Measurements from ENCODE around the gene SLC44A5.
"Not testable (repeated sequence)": the region's sequence is repeated elsewhere in the genome, so short reads cannot be mapped to it uniquely, and the experiment has no call there.

Gene SLC44A5

DNA sequence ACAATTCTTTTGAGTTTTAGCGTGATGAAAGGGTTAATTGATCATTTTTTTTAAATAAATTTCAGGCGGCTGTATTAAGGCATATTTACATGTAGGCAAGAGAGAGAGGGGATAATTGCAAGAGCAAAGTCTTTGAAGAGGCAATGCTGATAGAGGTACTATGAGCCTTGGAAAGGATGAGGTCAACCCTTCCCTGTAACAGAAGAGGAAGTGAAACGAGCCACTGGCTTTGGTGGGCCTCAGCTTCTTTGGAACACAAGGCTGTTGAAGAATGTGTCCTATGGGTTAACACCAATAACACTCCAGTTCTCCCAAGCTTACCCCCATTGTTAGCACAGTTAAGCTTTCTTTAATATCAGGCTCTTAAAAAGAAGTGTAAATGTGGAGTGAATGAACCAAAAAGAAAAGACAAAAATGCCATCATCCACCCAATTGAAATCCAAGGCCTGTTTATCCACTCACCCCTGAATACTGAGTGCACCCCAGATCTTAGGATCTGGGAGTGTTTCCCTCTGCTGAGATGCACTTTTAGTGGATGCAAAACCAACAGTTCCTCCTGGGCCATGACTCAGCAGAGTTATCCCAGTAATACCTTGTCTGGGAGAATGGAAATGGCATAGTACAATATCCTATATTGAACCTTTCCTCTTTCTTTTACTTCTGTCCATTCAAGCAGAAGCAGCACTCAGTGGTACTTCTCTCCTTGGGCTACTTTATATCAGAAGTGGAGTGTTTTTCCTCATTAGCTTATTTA lies 216.4 kb downstream of the SLC44A5 start:
- H3K4me1 ChIP-seq (ENCODE audit: control insufficient read depth, insufficient read depth, low read length), result no peaks in the 10 kb centered on the region
- no peak overlapping the region for H3K4me3 ChIP-seq (ENCODE audit: low read depth, low read length)
- H3K9me3 ChIP-seq (ENCODE audit: control insufficient read depth, insufficient read depth, low read length), result peaks cover 6% of the 10 kb centered on the region
- no peaks in the 10 kb centered on the region for H3K36me3 ChIP-seq (ENCODE audit: control insufficient read depth, insufficient read depth, low read length)
- no peaks in the 10 kb centered on the region for H3K27me3 ChIP-seq (ENCODE audit: control insufficient read depth, insufficient read depth, low read length)
- H3K9ac ChIP-seq (ENCODE audit: low read depth, low read length), result no peak overlapping the region

DNA sequence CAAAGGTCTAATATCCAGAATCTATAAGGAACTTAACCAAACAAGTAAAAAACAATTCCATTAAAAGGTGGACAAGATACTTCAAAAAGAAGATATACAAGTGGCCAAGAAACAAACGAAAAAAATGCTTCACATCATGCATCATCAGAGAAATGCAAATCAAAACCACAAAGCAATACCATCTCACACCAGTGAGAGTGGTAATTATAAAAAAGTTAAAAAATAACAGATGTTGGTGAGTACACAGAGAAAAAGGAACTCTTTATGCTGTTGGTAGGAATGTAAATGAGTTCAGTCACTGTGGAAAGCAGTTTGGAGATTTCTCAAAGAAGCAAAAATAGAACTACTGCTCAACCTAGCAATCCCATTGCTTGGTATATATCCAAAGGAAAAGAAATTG lies 218.6 kb downstream of the SLC44A5 start:
- no peaks in the 10 kb centered on the region for H3K36me3 ChIP-seq (ENCODE audit: control insufficient read depth, insufficient read depth, low read length)
- H3K27me3 ChIP-seq (ENCODE audit: control insufficient read depth, insufficient read depth, low read length), result no peaks in the 10 kb centered on the region
- H3K4me3 ChIP-seq (ENCODE audit: low read depth, low read length), result no peak overlapping the region
- no peaks in the 10 kb centered on the region for H3K4me1 ChIP-seq (ENCODE audit: control insufficient read depth, insufficient read depth, low read length)
- H3K9ac ChIP-seq (ENCODE audit: low read depth, low read length), result no peak overlapping the region
- peaks cover 6% of the 10 kb centered on the region for H3K9me3 ChIP-seq (ENCODE audit: control insufficient read depth, insufficient read depth, low read length)

- not testable (repeated sequence) for H3K27me3 ChIP-seq (ENCODE audit: control insufficient read depth, insufficient read depth, low read length); H3K36me3 ChIP-seq (ENCODE audit: control insufficient read depth, insufficient read depth, low read length); H3K4me1 ChIP-seq (ENCODE audit: control insufficient read depth, insufficient read depth, low read length); H3K9me3 ChIP-seq (ENCODE audit: control insufficient read depth, insufficient read depth, low read length)
- Histone ChIP-seq H3K4me3 (ENCODE audit: low read depth, low read length) (peak overlapping the region; percentile 68), H3K9ac (ENCODE audit: low read depth, low read length) (peak overlapping the region; percentile 50)
Measured at GRCh38 chr1:75375476-75376447, 235.2 kb downstream of the SLC44A5 start.

DNA sequence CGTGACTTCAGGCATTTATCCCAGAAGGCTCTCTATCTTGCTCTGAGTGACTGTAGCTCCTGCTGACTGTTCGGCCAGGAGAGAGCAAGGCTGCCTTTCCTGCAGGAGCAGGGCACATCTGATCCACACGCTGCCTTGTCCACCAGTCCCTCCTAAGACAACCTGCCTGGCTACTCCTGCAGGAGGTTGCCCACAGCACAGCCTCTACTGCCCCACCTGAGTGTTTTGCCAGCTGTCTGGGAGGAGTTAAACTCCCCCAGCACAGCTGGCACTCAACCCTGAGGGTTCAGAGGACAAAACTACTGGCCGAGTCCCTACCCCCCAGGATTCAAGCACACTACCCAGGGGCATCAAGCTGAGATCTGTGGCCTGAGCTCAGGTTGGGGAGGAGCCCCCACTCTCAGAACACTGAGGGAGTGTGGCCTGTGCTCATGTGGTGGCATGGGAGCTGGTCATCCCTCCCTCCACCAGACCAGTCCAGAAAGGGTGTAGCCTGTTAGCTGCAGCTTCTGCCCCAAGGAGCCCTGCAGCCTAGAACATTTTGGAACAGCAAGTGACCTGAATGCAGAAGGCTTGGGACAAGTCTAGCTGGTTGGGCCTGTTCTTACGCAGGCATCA lies 237.3 kb downstream of the SLC44A5 start:
- Histone ChIP-seq H3K27me3 (ENCODE audit: control insufficient read depth, insufficient read depth, low read length) (peaks cover 4% of the 10 kb centered on the region), H3K4me1 (ENCODE audit: control insufficient read depth, insufficient read depth, low read length) (peaks cover 3% of the 10 kb centered on the region), H3K9me3 (ENCODE audit: control insufficient read depth, insufficient read depth, low read length) (no peaks in the 10 kb centered on the region), H3K4me3 (ENCODE audit: low read depth, low read length) (no peak overlapping the region), H3K36me3 (ENCODE audit: control insufficient read depth, insufficient read depth, low read length) (no peaks in the 10 kb centered on the region), H3K9ac (ENCODE audit: low read depth, low read length) (no peak overlapping the region)

- no peaks in the 10 kb centered on the region for H3K36me3 ChIP-seq (ENCODE audit: control insufficient read depth, insufficient read depth, low read length)
Measured at GRCh38 chr1:75366595-75366994, 244.3 kb downstream of the SLC44A5 start.

DNA sequence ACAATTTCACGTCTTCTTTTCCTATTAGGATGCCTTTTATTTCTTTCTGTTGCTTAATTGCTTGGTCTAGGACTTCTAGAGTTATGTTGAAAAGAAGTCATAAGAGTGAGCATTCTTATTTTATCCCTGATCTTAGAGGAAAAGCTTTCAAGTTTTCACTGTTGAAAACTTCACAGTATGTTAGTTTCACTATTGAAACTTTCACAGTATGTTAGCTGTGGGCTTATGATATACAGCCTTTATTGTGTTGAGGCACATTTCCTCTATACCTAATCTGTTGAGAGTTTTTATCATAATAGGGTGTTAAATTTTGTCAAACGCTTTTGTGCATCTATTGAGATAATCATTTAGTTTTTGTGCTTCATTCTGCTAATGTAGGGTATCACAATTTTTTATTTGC lies 249.7 kb downstream of the SLC44A5 start:
- Histone ChIP-seq H3K4me3 (ENCODE audit: low read depth, low read length) (no peak overlapping the region), H3K36me3 (ENCODE audit: control insufficient read depth, insufficient read depth, low read length) (no peaks in the 10 kb centered on the region)

More at GRCh38 chr1:75366595-75366994, 244.3 kb downstream of the SLC44A5 start:
- no peak overlapping the region for H3K9ac ChIP-seq (ENCODE audit: low read depth, low read length)
- H3K9me3 ChIP-seq (ENCODE audit: control insufficient read depth, insufficient read depth, low read length), result no peaks in the 10 kb centered on the region
- H3K27me3 ChIP-seq (ENCODE audit: control insufficient read depth, insufficient read depth, low read length), result no peaks in the 10 kb centered on the region
- H3K4me1 ChIP-seq (ENCODE audit: control insufficient read depth, insufficient read depth, low read length), result no peaks in the 10 kb centered on the region
- no peak overlapping the region for H3K4me3 ChIP-seq (ENCODE audit: low read depth, low read length)

DNA sequence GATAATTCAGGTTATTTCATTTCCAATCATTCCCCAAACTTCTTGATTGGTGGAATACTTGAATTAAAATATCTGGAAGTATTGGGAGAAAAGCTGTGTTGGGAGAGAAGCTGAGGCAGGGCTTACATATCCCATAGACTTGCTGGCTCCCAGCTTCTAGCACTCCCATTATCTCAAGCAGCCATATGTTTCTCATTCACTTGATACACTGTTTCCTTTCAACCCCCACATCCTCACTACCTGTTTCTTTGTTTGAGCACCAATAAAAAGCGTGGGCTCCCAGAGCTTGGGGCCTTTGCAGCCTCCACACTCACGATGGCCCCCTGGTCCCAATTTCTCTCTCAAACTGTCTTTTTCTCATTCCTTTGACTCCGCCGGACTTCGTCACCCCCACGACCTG lies 256.6 kb downstream of the SLC44A5 start:
- H3K9ac ChIP-seq (ENCODE audit: low read depth, low read length); H3K4me3 ChIP-seq (ENCODE audit: low read depth, low read length); H3K36me3 ChIP-seq (ENCODE audit: control insufficient read depth, insufficient read depth, low read length); H3K4me1 ChIP-seq (ENCODE audit: control insufficient read depth, insufficient read depth, low read length); H3K9me3 ChIP-seq (ENCODE audit: control insufficient read depth, insufficient read depth, low read length); H3K27me3 ChIP-seq (ENCODE audit: control insufficient read depth, insufficient read depth, low read length): not testable (repeated sequence)

More for the DNA sequence above, 249.7 kb downstream of the SLC44A5 start:
- H3K27me3 ChIP-seq (ENCODE audit: control insufficient read depth, insufficient read depth, low read length), result no peaks in the 10 kb centered on the region
- no peak overlapping the region for H3K9ac ChIP-seq (ENCODE audit: low read depth, low read length)
- H3K4me1 ChIP-seq (ENCODE audit: control insufficient read depth, insufficient read depth, low read length), result no peaks in the 10 kb centered on the region
- H3K9me3 ChIP-seq (ENCODE audit: control insufficient read depth, insufficient read depth, low read length), result no peaks in the 10 kb centered on the region

DNA sequence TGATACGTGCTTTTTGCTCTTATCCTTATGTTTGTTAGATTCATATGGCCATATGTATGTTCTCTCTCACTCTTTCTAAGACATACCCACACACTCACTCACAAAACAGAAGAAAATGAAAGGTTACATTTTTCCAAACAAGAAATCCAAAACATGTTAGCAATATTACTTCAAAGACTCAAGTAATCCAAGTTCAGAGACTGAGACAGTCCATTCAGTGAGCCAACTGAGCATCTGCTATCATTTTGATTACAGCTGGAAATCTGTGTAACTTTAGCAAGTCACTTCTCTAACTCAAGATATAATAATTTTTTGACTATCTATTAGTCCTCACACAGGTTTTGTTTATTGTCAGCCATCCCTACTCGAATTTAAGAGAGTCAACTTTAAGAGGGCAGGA lies 257.9 kb downstream of the SLC44A5 start:
- H3K9me3 ChIP-seq (ENCODE audit: control insufficient read depth, insufficient read depth, low read length), result no peaks in the 10 kb centered on the region
- H3K36me3 ChIP-seq (ENCODE audit: control insufficient read depth, insufficient read depth, low read length), result no peaks in the 10 kb centered on the region
- no peaks in the 10 kb centered on the region for H3K4me1 ChIP-seq (ENCODE audit: control insufficient read depth, insufficient read depth, low read length)
- no peaks in the 10 kb centered on the region for H3K27me3 ChIP-seq (ENCODE audit: control insufficient read depth, insufficient read depth, low read length)
- H3K9ac ChIP-seq (ENCODE audit: low read depth, low read length), result no peak overlapping the region
- H3K4me3 ChIP-seq (ENCODE audit: low read depth, low read length), result no peak overlapping the region

DNA sequence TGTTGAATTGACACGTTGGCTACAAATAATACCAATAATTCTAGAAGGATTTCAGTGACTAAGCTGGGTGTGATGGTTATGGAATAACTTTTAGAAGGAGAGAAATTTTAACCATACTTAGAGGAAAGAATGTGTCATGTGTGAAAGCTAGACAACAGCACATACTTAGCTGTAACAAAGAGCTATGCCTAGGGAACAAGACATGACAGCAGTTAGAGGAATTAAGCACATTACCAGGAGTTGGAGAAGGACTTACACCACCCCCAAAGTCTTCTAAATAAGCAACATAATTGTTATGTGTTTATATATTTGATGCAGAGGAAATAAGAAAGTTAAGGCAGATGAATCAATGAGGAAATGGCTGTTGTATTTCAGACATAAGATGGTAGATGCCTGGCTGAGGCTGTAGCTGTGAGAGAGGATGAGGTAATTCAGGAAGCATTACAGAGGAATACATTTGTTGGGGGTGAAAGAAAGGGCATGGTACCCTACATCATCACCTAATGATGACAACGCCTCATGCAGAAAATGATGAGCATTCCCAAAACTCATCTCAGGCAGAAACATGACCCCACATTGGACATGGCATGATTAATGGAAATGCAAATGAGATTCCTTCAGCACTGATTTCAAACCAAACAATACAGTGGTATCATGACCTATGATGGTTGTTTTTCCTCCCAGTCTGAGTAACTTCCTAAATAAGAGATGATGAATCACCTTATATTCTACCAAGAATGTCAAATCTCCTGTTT lies 265.2 kb downstream of the SLC44A5 start:
- Histone ChIP-seq H3K9ac (ENCODE audit: low read depth, low read length) (no peak overlapping the region), H3K4me3 (ENCODE audit: low read depth, low read length) (no peak overlapping the region), H3K36me3 (ENCODE audit: control insufficient read depth, insufficient read depth, low read length) (no peaks in the 10 kb centered on the region), H3K27me3 (ENCODE audit: control insufficient read depth, insufficient read depth, low read length) (no peaks in the 10 kb centered on the region), H3K9me3 (ENCODE audit: control insufficient read depth, insufficient read depth, low read length) (no peaks in the 10 kb centered on the region), H3K4me1 (ENCODE audit: control insufficient read depth, insufficient read depth, low read length) (peaks cover 6% of the 10 kb centered on the region)

DNA sequence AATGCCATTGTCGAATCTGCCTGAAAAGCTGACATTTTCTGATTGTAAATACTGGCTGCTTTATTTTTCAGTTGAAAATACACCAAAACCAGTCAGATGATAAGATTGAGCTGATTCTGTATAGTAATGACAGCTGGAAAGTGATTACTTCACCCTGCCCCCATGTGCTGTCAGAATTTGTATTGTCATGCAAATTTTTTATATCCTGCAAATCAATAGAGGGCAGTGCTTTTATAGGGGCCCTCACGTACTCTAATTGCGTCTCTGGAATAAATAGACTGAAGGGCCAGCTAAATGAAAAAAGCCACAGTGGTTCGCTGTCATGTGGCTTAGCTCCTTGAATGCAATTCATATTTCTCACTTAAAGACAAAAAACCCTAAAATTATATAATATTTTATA lies 268.1 kb downstream of the SLC44A5 start:
- no peaks in the 10 kb centered on the region for H3K9me3 ChIP-seq (ENCODE audit: control insufficient read depth, insufficient read depth, low read length)
- H3K4me3 ChIP-seq (ENCODE audit: low read depth, low read length), result no peak overlapping the region
- no peaks in the 10 kb centered on the region for H3K36me3 ChIP-seq (ENCODE audit: control insufficient read depth, insufficient read depth, low read length)
- no peak overlapping the region for H3K9ac ChIP-seq (ENCODE audit: low read depth, low read length)
- peaks cover 6% of the 10 kb centered on the region for H3K4me1 ChIP-seq (ENCODE audit: control insufficient read depth, insufficient read depth, low read length)
- H3K27me3 ChIP-seq (ENCODE audit: control insufficient read depth, insufficient read depth, low read length), result no peaks in the 10 kb centered on the region

DNA sequence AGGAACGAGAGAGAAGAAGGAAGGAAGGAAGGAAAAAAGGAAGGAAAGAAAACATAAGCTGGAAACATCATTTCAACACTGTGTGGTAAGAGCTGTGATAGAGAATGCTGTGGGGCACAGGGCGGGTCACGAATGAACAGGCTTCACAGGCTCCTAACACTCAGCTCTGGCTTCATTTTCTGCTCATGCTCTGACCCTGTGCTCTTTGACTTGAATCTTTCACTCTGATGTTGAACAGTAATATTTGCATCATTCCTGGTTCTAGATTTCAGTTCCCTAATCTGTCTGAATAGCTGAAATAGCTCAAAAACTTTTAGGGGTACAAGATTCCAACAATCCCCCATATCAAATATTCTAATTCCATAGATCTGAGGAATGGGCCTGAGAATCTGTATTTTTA lies 269.4 kb downstream of the SLC44A5 start:
- no peaks in the 10 kb centered on the region for H3K9me3 ChIP-seq (ENCODE audit: control insufficient read depth, insufficient read depth, low read length)
- H3K36me3 ChIP-seq (ENCODE audit: control insufficient read depth, insufficient read depth, low read length), result no peaks in the 10 kb centered on the region
- no peak overlapping the region for H3K4me3 ChIP-seq (ENCODE audit: low read depth, low read length)
- no peak overlapping the region for H3K9ac ChIP-seq (ENCODE audit: low read depth, low read length)
- no peaks in the 10 kb centered on the region for H3K27me3 ChIP-seq (ENCODE audit: control insufficient read depth, insufficient read depth, low read length)
- peaks cover 6% of the 10 kb centered on the region for H3K4me1 ChIP-seq (ENCODE audit: control insufficient read depth, insufficient read depth, low read length)
